Endodermal cell (in vitro differentiated cells): ENCODE measurements around the gene TOGARAM1. TPM values are rescaled to one million over a fixed set of nuclear protein-coding genes. Genes with fewer than 3 reads are reported as not detected.

Source experiments
- DNase-seq: peaks from one replicate; pipeline ENCODE4 v3.0.0-alpha.2; 2017
- H3K27ac ChIP-seq: 2 replicates; pipeline ENCODE4 v1.5.1; 2013; ENCODE audit warnings: mild to moderate bottlenecking, low read depth, low read length, moderate library complexity
- H3K27me3 ChIP-seq: 2 replicates; pipeline ENCODE4 v1.6.1; 2013; ENCODE audit warnings: mild to moderate bottlenecking, low read length, moderate library complexity; ENCODE audit not compliant: insufficient read depth, control insufficient read depth, poor library complexity, severe bottlenecking
- H3K36me3 ChIP-seq: 2 replicates; pipeline ENCODE4 v1.7.0; 2013; ENCODE audit warnings: mild to moderate bottlenecking, low read length, moderate library complexity; ENCODE audit not compliant: control insufficient read depth, insufficient read depth
- H3K4me1 ChIP-seq: one replicate; pipeline ENCODE4 v1.7.0; 2013; ENCODE audit warnings: low read length; ENCODE audit not compliant: control insufficient read depth, insufficient read depth
- H3K4me3 ChIP-seq: 2 replicates; pipeline ENCODE4 v1.5.1; 2013; ENCODE audit warnings: mild to moderate bottlenecking, low read length, moderate library complexity
- H3K9ac ChIP-seq: 2 replicates; pipeline ENCODE4 v1.6.1; 2013; ENCODE audit warnings: mild to moderate bottlenecking, low read length, moderate library complexity; ENCODE audit not compliant: poor library complexity, severe bottlenecking; ENCODE audit errors: extremely low read depth
- H3K9me3 ChIP-seq: 2 replicates; pipeline ENCODE4 v1.6.1; 2013; ENCODE audit warnings: mild to moderate bottlenecking, low read length, moderate library complexity; ENCODE audit not compliant: control insufficient read depth
- H3K27ac Mint-ChIP-seq: 2 replicates; pipeline ENCODE4 v1.8.0; 2020; ENCODE audit warnings: mixed read lengths
- H3K27me3 Mint-ChIP-seq: 2 replicates; pipeline ENCODE4 v1.8.0; 2021; ENCODE audit warnings: mild to moderate bottlenecking, mixed read lengths; ENCODE audit not compliant: insufficient read depth
- H3K36me3 Mint-ChIP-seq: 2 replicates; pipeline ENCODE4 v1.8.0; 2020; ENCODE audit warnings: low read depth, mixed read lengths
- H3K4me1 Mint-ChIP-seq: 2 replicates; pipeline ENCODE4 v1.8.0; 2020; ENCODE audit warnings: mixed read lengths
- H3K4me3 Mint-ChIP-seq: 2 replicates; pipeline ENCODE4 v1.8.0; 2020; ENCODE audit warnings: mild to moderate bottlenecking, moderate library complexity, mixed read lengths
- H3K9me3 Mint-ChIP-seq: 2 replicates; pipeline ENCODE4 v1.8.0; 2020; ENCODE audit warnings: mild to moderate bottlenecking, mixed read lengths
- WGBS, 2 experiments: methylation state at CpG; one replicate each; pipeline versions ENCODE4 v1.1.5 to v1.1.7; 2013; ENCODE audit warnings: missing lambda C conversion rate in 2 of 2, mixed read lengths in 1 of 2; ENCODE audit not compliant: insufficient coverage in 1 of 2, insufficient read length in 1 of 2; 5-methylcytosine and 5-hydroxymethylcytosine counted together
- total RNA-seq, 2 donors: library from RNA; stranded (reverse); fragmentation: NEBNext Ultra II Directional in 1 of 2; extraction: Animal tissue kit (Norgen Biotek cat#: 25700) in 1 of 2; gene quantifications; 2 replicates in 1 of 2; 3 replicates in 1 of 2; pipeline ENCODE4 v1.2.1, GENCODE V29; 2021
- TF ChIP-seq, protein P1 (sequence below): fragments of 200-600 bp; sonication (generic); conservative IDR thresholded peaks from 2 replicates; pipeline ENCODE4 v1.5.0; 2021; ENCODE audit warnings: antibody characterized with exemption, mild to moderate bottlenecking

Gene TOGARAM1
- total RNA-seq, 2 donors from 2014 or later: 12.3 to 13.7 TPM

DNA sequence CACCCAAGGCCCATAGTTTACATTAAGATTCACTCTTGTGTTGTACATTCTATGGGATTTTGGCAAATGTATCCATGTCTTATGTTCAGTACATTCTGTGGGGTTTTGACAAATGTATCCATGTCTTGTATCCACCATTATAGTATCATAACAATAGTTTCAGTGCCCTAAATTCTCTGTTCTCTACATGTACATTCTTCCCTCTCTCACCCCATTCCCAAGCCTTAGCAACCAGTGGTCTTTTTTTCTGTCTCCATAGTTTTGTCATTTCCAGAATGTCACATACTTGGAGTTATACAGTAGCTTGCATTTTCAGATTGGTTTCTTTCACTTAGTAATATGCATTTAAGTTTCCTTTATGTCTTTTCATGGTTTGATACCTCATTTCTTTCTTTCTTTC lies 6.7 kb downstream of the TOGARAM1 start:
- Mint-ChIP-seq H3K4me1 (peaks cover 34% of the 10 kb centered on the region), H3K36me3 (peaks cover 36% of the 10 kb centered on the region), H3K27ac (no peak overlapping the region), H3K9me3 (peaks cover 5% of the 10 kb centered on the region), H3K27me3 (no peaks in the 10 kb centered on the region), H3K4me3 (no peak overlapping the region)
- H3K4me1 ChIP-seq: no peaks in the 10 kb centered on the region
- no peaks in the 10 kb centered on the region for H3K36me3 ChIP-seq
- H3K4me3 ChIP-seq: no peak overlapping the region
- no peak for DNase-seq
- TF ChIP-seq, protein P1, sequence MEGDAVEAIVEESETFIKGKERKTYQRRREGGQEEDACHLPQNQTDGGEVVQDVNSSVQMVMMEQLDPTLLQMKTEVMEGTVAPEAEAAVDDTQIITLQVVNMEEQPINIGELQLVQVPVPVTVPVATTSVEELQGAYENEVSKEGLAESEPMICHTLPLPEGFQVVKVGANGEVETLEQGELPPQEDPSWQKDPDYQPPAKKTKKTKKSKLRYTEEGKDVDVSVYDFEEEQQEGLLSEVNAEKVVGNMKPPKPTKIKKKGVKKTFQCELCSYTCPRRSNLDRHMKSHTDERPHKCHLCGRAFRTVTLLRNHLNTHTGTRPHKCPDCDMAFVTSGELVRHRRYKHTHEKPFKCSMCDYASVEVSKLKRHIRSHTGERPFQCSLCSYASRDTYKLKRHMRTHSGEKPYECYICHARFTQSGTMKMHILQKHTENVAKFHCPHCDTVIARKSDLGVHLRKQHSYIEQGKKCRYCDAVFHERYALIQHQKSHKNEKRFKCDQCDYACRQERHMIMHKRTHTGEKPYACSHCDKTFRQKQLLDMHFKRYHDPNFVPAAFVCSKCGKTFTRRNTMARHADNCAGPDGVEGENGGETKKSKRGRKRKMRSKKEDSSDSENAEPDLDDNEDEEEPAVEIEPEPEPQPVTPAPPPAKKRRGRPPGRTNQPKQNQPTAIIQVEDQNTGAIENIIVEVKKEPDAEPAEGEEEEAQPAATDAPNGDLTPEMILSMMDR: no peak
- H3K9me3 ChIP-seq: no peaks in the 10 kb centered on the region
- no peak overlapping the region for H3K27ac ChIP-seq
- H3K9ac ChIP-seq: no peak overlapping the region
- no peaks in the 10 kb centered on the region for H3K27me3 ChIP-seq

GRCh38 chr14:44970907-44971306 lies 8.9 kb downstream of the TOGARAM1 start:
- no peak for DNase-seq
- no peak overlapping the region for H3K27ac Mint-ChIP-seq
- H3K9me3 Mint-ChIP-seq: peaks cover 5% of the 10 kb centered on the region
- TF ChIP-seq, protein P1: no peak
- Histone ChIP-seq H3K9ac (no peak overlapping the region), H3K9me3 (no peaks in the 10 kb centered on the region), H3K4me1 (no peaks in the 10 kb centered on the region), H3K4me3 (no peak overlapping the region), H3K36me3 (no peaks in the 10 kb centered on the region), H3K27me3 (no peaks in the 10 kb centered on the region), H3K27ac (no peak overlapping the region)
- H3K27me3 Mint-ChIP-seq: no peaks in the 10 kb centered on the region
- H3K4me3 Mint-ChIP-seq: no peak overlapping the region
- H3K36me3 Mint-ChIP-seq: peaks cover 35% of the 10 kb centered on the region
- H3K4me1 Mint-ChIP-seq: peaks cover 17% of the 10 kb centered on the region

DNA sequence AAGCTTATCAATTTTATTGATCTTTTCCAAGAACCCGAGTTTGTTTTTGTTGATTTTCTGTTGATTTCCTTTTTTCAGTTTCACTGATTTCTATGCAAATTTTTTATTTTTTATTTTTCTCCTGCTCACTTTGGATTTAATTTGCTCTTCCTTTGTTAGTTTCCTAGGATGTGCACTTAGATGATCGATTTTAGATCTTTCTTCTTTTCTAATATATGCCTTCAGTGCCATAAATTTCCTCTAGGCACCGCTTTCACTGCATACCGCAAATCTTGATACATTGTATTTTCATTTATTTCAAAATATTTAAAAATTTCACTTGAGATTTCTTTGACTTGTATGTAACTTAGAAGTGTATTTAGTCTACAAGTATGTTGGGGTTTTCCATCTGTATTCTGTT lies 9.5 kb downstream of the TOGARAM1 start:
- Mint-ChIP-seq H3K4me1 (peaks cover 21% of the 10 kb centered on the region), H3K4me3 (no peak overlapping the region), H3K9me3 (peaks cover 5% of the 10 kb centered on the region), H3K27me3 (no peaks in the 10 kb centered on the region), H3K27ac (no peak overlapping the region), H3K36me3 (peaks cover 35% of the 10 kb centered on the region)
- 94% methylated on average over 4 of the region's 4 CpGs; no CpG with 5 or more reads in 1 of the 2 experiments for WGBS, 2 experiments
- H3K36me3 ChIP-seq: no peaks in the 10 kb centered on the region
- H3K27me3 ChIP-seq: no peaks in the 10 kb centered on the region
- H3K4me1 ChIP-seq: no peaks in the 10 kb centered on the region
- no peaks in the 10 kb centered on the region for H3K9me3 ChIP-seq
- TF ChIP-seq, protein P1: no peak
- DNase-seq: no peak
- no peak overlapping the region for H3K4me3 ChIP-seq
- H3K9ac ChIP-seq: no peak overlapping the region
- H3K27ac ChIP-seq: no peak overlapping the region
